Panc1 (cell line): Measurements from ENCODE around the gene TSNAXIP1.

ENCODE experiments used
- CTCF ChIP-seq: fragments of 450-650 bp; IDR thresholded peaks from 2 replicates; pipeline ENCODE4 v1.5.1; 2017; ENCODE audit warnings: mild to moderate bottlenecking
- POLR2AphosphoS5 ChIP-seq: IDR thresholded peaks from 2 replicates; pipeline ENCODE4 v1.6.1; 2012; ENCODE audit warnings: mild to moderate bottlenecking, low read depth, low read length, moderate library complexity
- REST ChIP-seq, 2 experiments: IDR thresholded peaks; 2 replicates each; pipeline ENCODE4 v1.6.1; 2011 to 2012; ENCODE audit warnings: low read depth in 2 of 2, control low read depth in 1 of 2, low read length in 1 of 2, mild to moderate bottlenecking in 1 of 2, moderate library complexity in 1 of 2; ENCODE audit not compliant: insufficient read depth in 1 of 2
- SIN3A ChIP-seq: IDR thresholded peaks from 2 replicates; pipeline ENCODE4 v1.6.1; 2012; ENCODE audit warnings: low read depth, mild to moderate bottlenecking, low read length, moderate library complexity, borderline replicate concordance; ENCODE audit not compliant: insufficient read depth

GRCh38 chr16:67855789-67856188 lies 49.1 kb downstream of the TSNAXIP1 start:
- TF ChIP-seq REST (IDR thresholded peaks at IDR 0.05; ENCODE audit: insufficient read depth in 1 of 2, low read depth in 2 of 2, low read length in 1 of 2) (no peak), CTCF (no peak), POLR2AphosphoS5 (no peak), SIN3A (no peak)
